Nephron (organoid): Measurements from ENCODE around the gene CASD1.

Source experiments
- H3K27ac Mint-ChIP-seq, 3 experiments: 2 replicates each; pipeline ENCODE4 v1.8.0; 2020; ENCODE audit warnings: mixed read lengths in 3 of 3, mild to moderate bottlenecking in 2 of 3, moderate library complexity in 1 of 3
- H3K27me3 Mint-ChIP-seq: 2 replicates; pipeline ENCODE4 v1.8.0; 2021; ENCODE audit warnings: low read depth, mild to moderate bottlenecking, moderate library complexity, mixed read lengths
- H3K36me3 Mint-ChIP-seq: 2 replicates; pipeline ENCODE4 v1.8.0; 2020; ENCODE audit warnings: low read depth, mixed read lengths
- H3K4me1 Mint-ChIP-seq: 2 replicates; pipeline ENCODE4 v1.8.0; 2020; ENCODE audit warnings: mixed read lengths
- H3K4me3 Mint-ChIP-seq, 3 experiments: 2 replicates each; pipeline ENCODE4 v1.8.0; 2020; ENCODE audit warnings: mild to moderate bottlenecking in 3 of 3, mixed read lengths in 3 of 3, moderate library complexity in 2 of 3
- H3K9me3 Mint-ChIP-seq: 2 replicates; pipeline ENCODE4 v1.8.0; 2020; ENCODE audit warnings: mixed read lengths
- TF ChIP-seq, protein P1 (sequence below), 3 experiments: fragments of 200-600 bp; sonication (generic); IDR thresholded peaks; one replicate each; pipeline ENCODE4 v1.5.0; 2021; ENCODE audit warnings: antibody characterized with exemption in 3 of 3; ENCODE audit not compliant: unreplicated experiment in 3 of 3

Gene CASD1

DNA sequence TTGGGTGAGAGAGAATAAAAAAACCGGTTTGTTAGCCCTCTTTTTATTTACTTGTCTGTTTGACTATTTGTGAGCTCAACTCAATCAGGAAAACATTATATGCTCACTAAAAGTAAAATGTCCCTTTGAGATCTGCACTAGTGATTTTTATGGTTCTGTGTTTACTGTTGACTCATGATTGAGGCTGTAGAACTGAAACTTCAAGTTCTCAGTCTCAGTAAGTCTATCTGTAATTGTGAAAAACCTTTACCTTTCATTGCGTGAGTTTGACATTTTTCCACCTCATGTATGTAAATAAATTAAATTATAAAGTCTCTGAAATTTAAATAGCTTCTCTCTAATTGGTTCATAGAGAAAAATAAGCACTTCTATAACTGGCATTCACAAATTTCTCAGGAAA lies 17.0 kb upstream of the CASD1 start:
- Mint-ChIP-seq H3K36me3 (no peaks in the 10 kb centered on the region), H3K9me3 (peaks cover 9% of the 10 kb centered on the region), H3K27me3 (no peaks in the 10 kb centered on the region), H3K4me1 (no peaks in the 10 kb centered on the region), H3K4me3 (no peak overlapping the region), H3K27ac (no peak overlapping the region)
- TF ChIP-seq, protein P1, sequence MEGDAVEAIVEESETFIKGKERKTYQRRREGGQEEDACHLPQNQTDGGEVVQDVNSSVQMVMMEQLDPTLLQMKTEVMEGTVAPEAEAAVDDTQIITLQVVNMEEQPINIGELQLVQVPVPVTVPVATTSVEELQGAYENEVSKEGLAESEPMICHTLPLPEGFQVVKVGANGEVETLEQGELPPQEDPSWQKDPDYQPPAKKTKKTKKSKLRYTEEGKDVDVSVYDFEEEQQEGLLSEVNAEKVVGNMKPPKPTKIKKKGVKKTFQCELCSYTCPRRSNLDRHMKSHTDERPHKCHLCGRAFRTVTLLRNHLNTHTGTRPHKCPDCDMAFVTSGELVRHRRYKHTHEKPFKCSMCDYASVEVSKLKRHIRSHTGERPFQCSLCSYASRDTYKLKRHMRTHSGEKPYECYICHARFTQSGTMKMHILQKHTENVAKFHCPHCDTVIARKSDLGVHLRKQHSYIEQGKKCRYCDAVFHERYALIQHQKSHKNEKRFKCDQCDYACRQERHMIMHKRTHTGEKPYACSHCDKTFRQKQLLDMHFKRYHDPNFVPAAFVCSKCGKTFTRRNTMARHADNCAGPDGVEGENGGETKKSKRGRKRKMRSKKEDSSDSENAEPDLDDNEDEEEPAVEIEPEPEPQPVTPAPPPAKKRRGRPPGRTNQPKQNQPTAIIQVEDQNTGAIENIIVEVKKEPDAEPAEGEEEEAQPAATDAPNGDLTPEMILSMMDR (IDR thresholded peaks at IDR 0.05; ENCODE audit: unreplicated experiment in 3 of 3) = no peak

DNA sequence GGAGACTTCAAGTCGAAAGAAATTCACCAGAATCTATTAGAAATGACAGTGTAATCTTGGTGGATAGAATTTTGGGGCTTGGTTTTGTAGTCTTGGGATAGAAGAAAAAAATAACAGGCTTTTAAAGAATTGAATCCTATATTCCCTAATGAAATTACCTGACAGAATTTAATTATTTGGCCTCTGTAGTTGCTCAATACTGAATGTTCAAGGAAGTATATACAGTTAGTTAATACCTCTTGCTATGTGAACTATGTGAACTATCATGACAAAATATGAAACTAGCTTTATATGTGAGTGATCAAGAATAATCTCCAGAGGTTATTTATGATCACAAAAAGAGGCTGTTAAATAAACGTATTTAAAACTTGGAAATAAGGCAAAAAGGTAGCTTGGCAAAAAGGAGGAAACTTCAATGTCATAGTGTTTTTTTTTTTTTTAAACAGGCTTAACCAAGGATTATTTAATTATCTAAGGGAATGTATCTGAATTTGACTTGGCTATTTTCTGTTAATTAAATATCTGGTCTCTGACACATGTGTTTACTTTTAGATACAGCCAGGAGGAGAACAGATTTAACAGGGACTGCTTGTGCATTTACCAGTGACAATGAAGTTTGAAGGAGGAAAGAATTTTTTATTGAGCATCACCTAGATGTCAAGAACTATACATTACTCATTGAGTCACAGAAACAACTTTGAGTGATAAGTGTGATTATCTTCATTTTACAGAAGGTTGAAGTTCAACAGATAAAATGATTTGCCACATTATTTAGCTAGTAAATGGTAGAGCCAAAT lies 11.5 kb upstream of the CASD1 start:
- H3K36me3 Mint-ChIP-seq = no peaks in the 10 kb centered on the region
- no peak overlapping the region for H3K27ac Mint-ChIP-seq
- H3K27me3 Mint-ChIP-seq = no peaks in the 10 kb centered on the region
- H3K9me3 Mint-ChIP-seq = peaks cover 10% of the 10 kb centered on the region
- TF ChIP-seq, protein P1 (IDR thresholded peaks at IDR 0.05; ENCODE audit: unreplicated experiment in 3 of 3) = no peak
- no peak overlapping the region for H3K4me3 Mint-ChIP-seq
- H3K4me1 Mint-ChIP-seq = no peaks in the 10 kb centered on the region

DNA sequence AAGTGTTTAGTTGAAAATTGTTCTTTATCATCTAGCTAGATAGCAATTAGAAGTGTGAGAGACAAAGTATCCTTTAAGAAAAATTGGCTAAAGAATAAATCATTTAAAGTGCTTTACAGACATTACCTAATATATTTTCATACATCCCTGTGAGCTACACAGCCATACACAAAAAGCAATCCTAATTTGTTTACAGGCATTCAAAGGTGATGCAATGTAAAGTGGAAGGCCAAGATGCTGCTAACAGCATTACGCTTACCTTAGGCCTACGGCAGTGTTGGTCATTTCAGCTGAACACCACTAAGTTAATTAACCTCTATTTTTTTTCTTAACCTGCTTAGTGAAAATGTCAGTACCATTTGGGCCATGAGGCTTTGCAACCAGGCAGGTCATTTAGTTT lies 10.7 kb upstream of the CASD1 start:
- Mint-ChIP-seq H3K4me3 (no peak overlapping the region), H3K36me3 (no peaks in the 10 kb centered on the region), H3K4me1 (no peaks in the 10 kb centered on the region), H3K27me3 (no peaks in the 10 kb centered on the region), H3K9me3 (peaks cover 10% of the 10 kb centered on the region), H3K27ac (no peak overlapping the region)
- TF ChIP-seq, protein P1 (IDR thresholded peaks at IDR 0.05; ENCODE audit: unreplicated experiment in 3 of 3) = no peak

DNA sequence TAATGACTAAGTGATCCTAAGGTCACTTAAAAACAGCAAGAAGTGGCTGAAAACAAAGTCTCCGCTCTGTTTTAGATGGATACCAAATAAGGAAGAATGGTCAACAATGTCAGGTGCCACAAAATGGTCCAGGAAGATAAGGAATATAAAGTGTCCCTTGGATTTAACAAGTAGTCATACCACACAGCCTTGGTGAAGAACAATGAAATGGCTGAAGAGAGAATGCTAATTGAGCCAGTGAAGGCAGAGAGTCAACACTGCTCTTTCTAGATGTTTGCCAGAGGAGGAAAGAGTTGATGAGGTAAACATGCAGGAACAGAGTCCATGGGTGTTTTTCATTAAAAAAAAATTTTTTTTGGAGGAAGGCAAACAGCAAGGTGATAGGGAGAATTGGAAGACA lies 2.1 kb upstream of the CASD1 start:
- no peaks in the 10 kb centered on the region for H3K9me3 Mint-ChIP-seq
- H3K4me1 Mint-ChIP-seq = peaks cover 20% of the 10 kb centered on the region
- H3K36me3 Mint-ChIP-seq = no peaks in the 10 kb centered on the region
- TF ChIP-seq, protein P1 (IDR thresholded peaks at IDR 0.05; ENCODE audit: unreplicated experiment in 3 of 3) = no peak
- no peak overlapping the region for H3K4me3 Mint-ChIP-seq
- H3K27me3 Mint-ChIP-seq = no peaks in the 10 kb centered on the region
- H3K27ac Mint-ChIP-seq = no peak overlapping the region

DNA sequence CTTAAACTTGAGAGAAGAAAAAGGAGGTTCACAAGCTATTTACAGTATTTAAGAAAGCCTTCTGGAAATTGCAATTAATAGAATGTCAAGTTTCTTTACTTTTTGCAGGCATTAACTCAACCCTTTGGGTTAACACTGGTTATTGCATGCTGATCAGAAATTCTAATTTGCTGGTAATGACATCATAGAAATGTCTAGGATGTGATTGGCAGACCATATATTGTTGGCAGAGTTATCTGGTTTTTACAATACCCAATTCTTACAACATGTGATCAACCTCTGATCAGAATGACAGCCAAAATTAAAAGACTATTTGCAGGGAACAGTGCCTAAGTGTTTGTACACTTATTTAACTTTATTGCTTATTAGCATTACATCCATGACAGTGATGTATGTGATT lies 1.6 kb upstream of the CASD1 start:
- TF ChIP-seq, protein P1 (IDR thresholded peaks at IDR 0.05; ENCODE audit: unreplicated experiment in 3 of 3) = no peak
- no peaks in the 10 kb centered on the region for H3K9me3 Mint-ChIP-seq
- H3K36me3 Mint-ChIP-seq = no peaks in the 10 kb centered on the region
- H3K27me3 Mint-ChIP-seq = no peaks in the 10 kb centered on the region
- no peak overlapping the region for H3K27ac Mint-ChIP-seq
- peak overlapping the region in 1 of 3 experiments; percentile 91 for H3K4me3 Mint-ChIP-seq
- peaks cover 25% of the 10 kb centered on the region for H3K4me1 Mint-ChIP-seq
